ENCODE results near the gene LPA. TPM values are rescaled to one million over a fixed set of nuclear protein-coding genes. Genes with fewer than 3 reads are reported as not detected.
"Not testable (repeated sequence)": the region's sequence is repeated elsewhere in the genome, so short reads cannot be mapped to it uniquely, and the experiment has no call there.

The LPA gene
- total and polyA plus RNA-seq, 2 donors (not counting 1 experiment from before 2014, with no cell fraction given), result not detected

DNA sequence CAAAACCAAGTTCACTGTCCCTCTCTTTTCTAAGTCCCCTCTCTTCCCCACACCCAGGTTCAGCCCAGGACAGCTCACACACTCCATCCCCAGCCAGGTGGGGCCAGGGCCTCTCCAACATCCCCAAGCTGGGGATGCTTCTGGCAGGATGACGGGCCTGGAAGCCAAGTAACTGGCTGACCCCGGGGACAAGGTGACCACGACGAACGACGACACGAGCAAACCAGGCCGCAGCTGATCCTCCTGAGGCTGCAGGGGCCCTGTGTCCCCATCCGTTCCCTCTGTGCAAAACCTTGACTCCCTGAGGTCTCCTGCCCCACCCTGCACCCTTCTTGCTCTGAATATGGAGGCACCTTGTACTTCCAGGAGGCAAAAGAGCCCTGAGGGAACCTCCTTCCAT lies 26.4 kb upstream of the LPA start:
- no peak for ATAC-seq (ENCODE audit: low read depth)
- peaks cover 3% of the 10 kb centered on the region for H3K27me3 Mint-ChIP-seq
- H3K9ac ChIP-seq (ENCODE audit: low read length), result no peak overlapping the region

DNA sequence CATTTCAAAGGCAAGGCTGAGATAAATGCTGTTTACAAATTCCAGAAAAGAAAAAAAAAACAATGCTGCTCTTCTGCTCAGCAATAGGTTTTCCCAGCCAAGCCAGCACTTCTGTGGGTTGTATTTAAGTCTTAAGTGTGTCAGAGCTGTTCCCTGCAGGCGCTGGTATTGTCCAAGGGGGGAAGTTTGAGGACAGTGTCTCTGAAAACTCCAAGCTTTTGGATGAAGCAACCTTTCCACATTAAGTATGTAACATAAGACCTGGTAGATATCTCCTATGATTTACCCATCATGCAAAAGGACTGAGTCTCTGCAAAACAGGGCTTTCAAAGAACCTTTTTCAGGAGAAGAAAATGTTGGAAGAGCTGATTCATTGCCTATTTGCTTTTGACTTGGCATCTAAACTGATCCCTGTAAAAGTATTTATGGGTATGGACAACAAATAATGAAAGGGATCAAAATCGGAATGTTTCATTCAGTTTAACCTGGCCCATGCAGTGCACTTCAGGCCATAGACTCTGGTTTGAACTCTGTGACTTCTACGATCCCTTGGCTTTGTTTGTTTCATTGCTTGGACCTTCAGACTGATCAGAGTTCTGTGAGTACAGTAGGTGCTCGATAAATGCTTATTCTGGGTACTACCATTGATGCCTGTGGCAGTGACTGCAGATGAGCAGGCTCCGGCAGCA lies 21.8 kb upstream of the LPA start:
- no peak overlapping the region for H3K9ac ChIP-seq (ENCODE audit: low read length)
- WGBS (ENCODE audit: insufficient coverage), result 74% methylated on average over 3 of the region's 5 CpGs
- Mint-ChIP-seq H3K4me1 (no peaks in the 10 kb centered on the region), H3K9me3 (ENCODE audit: insufficient read depth) (no peaks in the 10 kb centered on the region), H3K4me3 (no peak overlapping the region), H3K27ac (no peak overlapping the region), H3K27me3 (no peaks in the 10 kb centered on the region)
- H3K79me2 ChIP-seq (ENCODE audit: control insufficient read depth, insufficient read depth, low read length), result no peaks in the 10 kb centered on the region
- no peak overlapping the region for H3K4me2 ChIP-seq (replicated peaks; ENCODE audit: low read depth, low read length, poor library complexity, severe bottlenecking)
- H4K20me1 ChIP-seq (ENCODE audit: control insufficient read depth, insufficient read depth, low read length, poor library complexity, severe bottlenecking), result no peaks in the 10 kb centered on the region
- ChIA-PET CTCF (no interaction called here), POLR2A (no interaction called here)
- H2AFZ ChIP-seq (ENCODE audit: insufficient read depth, low read depth, low read length, poor library complexity, severe bottlenecking), result no peak overlapping the region
- ATAC-seq (ENCODE audit: low read depth) (no peak), DNase-seq (no peak)
- H3K4me3 ChIP-seq (ENCODE audit: control extremely low read depth in 1 of 5, extremely low read depth in 1 of 5, insufficient read depth in 1 of 5, low read depth in 2 of 5, low read length in 4 of 5), result no peak overlapping the region
- no peaks in the 10 kb centered on the region for H3K36me3 ChIP-seq (replicated peaks in 1 of 2; ENCODE audit: control extremely low read depth in 1 of 2, control insufficient read depth in 1 of 2, extremely low read depth in 1 of 2, insufficient read depth in 2 of 2, low read length in 1 of 2)
- TF ChIP-seq, protein P1, sequence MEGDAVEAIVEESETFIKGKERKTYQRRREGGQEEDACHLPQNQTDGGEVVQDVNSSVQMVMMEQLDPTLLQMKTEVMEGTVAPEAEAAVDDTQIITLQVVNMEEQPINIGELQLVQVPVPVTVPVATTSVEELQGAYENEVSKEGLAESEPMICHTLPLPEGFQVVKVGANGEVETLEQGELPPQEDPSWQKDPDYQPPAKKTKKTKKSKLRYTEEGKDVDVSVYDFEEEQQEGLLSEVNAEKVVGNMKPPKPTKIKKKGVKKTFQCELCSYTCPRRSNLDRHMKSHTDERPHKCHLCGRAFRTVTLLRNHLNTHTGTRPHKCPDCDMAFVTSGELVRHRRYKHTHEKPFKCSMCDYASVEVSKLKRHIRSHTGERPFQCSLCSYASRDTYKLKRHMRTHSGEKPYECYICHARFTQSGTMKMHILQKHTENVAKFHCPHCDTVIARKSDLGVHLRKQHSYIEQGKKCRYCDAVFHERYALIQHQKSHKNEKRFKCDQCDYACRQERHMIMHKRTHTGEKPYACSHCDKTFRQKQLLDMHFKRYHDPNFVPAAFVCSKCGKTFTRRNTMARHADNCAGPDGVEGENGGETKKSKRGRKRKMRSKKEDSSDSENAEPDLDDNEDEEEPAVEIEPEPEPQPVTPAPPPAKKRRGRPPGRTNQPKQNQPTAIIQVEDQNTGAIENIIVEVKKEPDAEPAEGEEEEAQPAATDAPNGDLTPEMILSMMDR (IDR thresholded peaks at IDR 0.05), result no peak
- no peak for TF ChIP-seq EZH2 (IDR thresholded peaks at IDR 0.05; ENCODE audit: borderline replicate concordance, insufficient read depth, low read depth, low read length, poor library complexity, severe bottlenecking)
- H3K27ac ChIP-seq (ENCODE audit: low read length in 2 of 2), result no peak overlapping the region
- H3K4me1 ChIP-seq (ENCODE audit: control insufficient read depth in 2 of 2, insufficient read depth in 2 of 2, low read length in 2 of 2), result no peaks in the 10 kb centered on the region
- no peaks in the 10 kb centered on the region for H3K27me3 ChIP-seq (replicated peaks in 1 of 4; ENCODE audit: control extremely low read depth in 1 of 4, control insufficient read depth in 3 of 4, insufficient read depth in 4 of 4, low read length in 3 of 4)
- intact Hi-C loops (cut with micrococcal nuclease), result no loop called here
- H3K9me3 ChIP-seq (ENCODE audit: control extremely low read depth in 1 of 3, control insufficient read depth in 2 of 3, insufficient read depth in 1 of 3, low read length in 2 of 3), result peaks cover 0 to 2% (median 0%) of the 10 kb centered on the region in 3 donors

More for the DNA sequence above, 26.4 kb upstream of the LPA start:
- ChIA-PET CTCF (no interaction called here), POLR2A (no interaction called here)
- H3K9me3 ChIP-seq (ENCODE audit: control extremely low read depth in 1 of 3, control insufficient read depth in 2 of 3, insufficient read depth in 1 of 3, low read length in 2 of 3), result peaks cover 0 to 2% (median 0%) of the 10 kb centered on the region in 3 donors
- H2AFZ ChIP-seq (ENCODE audit: insufficient read depth, low read depth, low read length, poor library complexity, severe bottlenecking), result no peak overlapping the region
- H3K36me3 ChIP-seq (replicated peaks in 1 of 2; ENCODE audit: control extremely low read depth in 1 of 2, control insufficient read depth in 1 of 2, extremely low read depth in 1 of 2, insufficient read depth in 2 of 2, low read length in 1 of 2), result no peaks in the 10 kb centered on the region
- TF ChIP-seq, protein P1 (IDR thresholded peaks at IDR 0.05), result no peak
- TF ChIP-seq EZH2 (IDR thresholded peaks at IDR 0.05; ENCODE audit: borderline replicate concordance, insufficient read depth, low read depth, low read length, poor library complexity, severe bottlenecking), result no peak
- no peaks in the 10 kb centered on the region for H3K79me2 ChIP-seq (ENCODE audit: control insufficient read depth, insufficient read depth, low read length)
- H3K4me3 Mint-ChIP-seq, result no peak overlapping the region
- H3K9me3 Mint-ChIP-seq (ENCODE audit: insufficient read depth), result peaks cover 3% of the 10 kb centered on the region
- no peak for DNase-seq
- no peak overlapping the region for H3K4me2 ChIP-seq (replicated peaks; ENCODE audit: low read depth, low read length, poor library complexity, severe bottlenecking)
- no peaks in the 10 kb centered on the region for H3K27me3 ChIP-seq (replicated peaks in 1 of 4; ENCODE audit: control extremely low read depth in 1 of 4, control insufficient read depth in 3 of 4, insufficient read depth in 4 of 4, low read length in 3 of 4)
- no peaks in the 10 kb centered on the region for H3K4me1 Mint-ChIP-seq
- H3K4me3 ChIP-seq (ENCODE audit: control extremely low read depth in 1 of 5, extremely low read depth in 1 of 5, insufficient read depth in 1 of 5, low read depth in 2 of 5, low read length in 4 of 5), result no peak overlapping the region
- H3K27ac Mint-ChIP-seq, result no peak overlapping the region
- no peak overlapping the region for H3K27ac ChIP-seq (ENCODE audit: low read length in 2 of 2)
- intact Hi-C loops (cut with micrococcal nuclease), result no loop called here
- WGBS (ENCODE audit: insufficient coverage), result 91% methylated on average over 9 of the region's 9 CpGs
- no peaks in the 10 kb centered on the region for H3K4me1 ChIP-seq (ENCODE audit: control insufficient read depth in 2 of 2, insufficient read depth in 2 of 2, low read length in 2 of 2)
- H4K20me1 ChIP-seq (ENCODE audit: control insufficient read depth, insufficient read depth, low read length, poor library complexity, severe bottlenecking), result no peaks in the 10 kb centered on the region

DNA sequence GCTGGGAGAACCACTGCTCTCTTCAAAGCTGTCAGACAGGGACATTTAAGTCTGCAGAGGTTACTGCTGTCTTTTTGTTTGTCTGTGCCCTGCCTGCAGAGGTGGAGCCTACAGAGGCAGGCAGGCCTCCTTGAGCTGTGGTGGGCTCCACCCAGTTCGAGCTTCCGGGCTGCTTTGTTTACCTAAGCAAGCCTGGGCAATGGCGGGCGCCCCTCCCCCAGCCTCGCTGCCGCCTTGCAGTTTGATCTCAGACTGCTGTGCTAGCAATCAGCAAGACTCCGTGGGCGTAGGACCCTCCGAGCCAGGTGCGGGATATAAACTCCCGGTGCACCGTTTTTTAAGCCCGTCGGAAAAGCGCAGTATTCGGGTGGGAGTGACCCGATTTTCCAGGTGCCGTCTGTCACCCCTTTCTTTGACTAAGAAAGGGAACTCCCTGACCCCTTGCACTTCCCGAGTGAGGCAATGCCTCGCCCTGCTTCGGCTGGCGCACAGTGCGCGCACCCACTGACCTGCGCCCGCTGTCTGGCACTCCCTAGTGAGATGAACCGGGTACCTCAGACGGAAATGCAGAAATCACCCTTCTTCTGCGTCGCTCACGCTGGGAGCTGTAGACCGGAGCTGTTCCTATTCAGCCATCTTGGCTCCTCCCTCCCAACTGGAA lies 21.2 kb upstream of the LPA start:
- POLR2A ChIA-PET; DNase-seq; H3K9ac ChIP-seq (ENCODE audit: low read length); intact Hi-C loops (cut with micrococcal nuclease); H3K27me3 Mint-ChIP-seq; H3K9me3 Mint-ChIP-seq (ENCODE audit: insufficient read depth); H3K27me3 ChIP-seq (replicated peaks in 1 of 4; ENCODE audit: control extremely low read depth in 1 of 4, control insufficient read depth in 3 of 4, insufficient read depth in 4 of 4, low read length in 3 of 4); H3K4me2 ChIP-seq (replicated peaks; ENCODE audit: low read depth, low read length, poor library complexity, severe bottlenecking); H3K79me2 ChIP-seq (ENCODE audit: control insufficient read depth, insufficient read depth, low read length); H2AFZ ChIP-seq (ENCODE audit: insufficient read depth, low read depth, low read length, poor library complexity, severe bottlenecking); H3K4me3 Mint-ChIP-seq; H3K9me3 ChIP-seq (ENCODE audit: control extremely low read depth in 1 of 3, control insufficient read depth in 2 of 3, insufficient read depth in 1 of 3, low read length in 2 of 3); H3K27ac Mint-ChIP-seq; H3K4me1 ChIP-seq (ENCODE audit: control insufficient read depth in 2 of 2, insufficient read depth in 2 of 2, low read length in 2 of 2); H3K4me1 Mint-ChIP-seq; ATAC-seq (ENCODE audit: low read depth); H4K20me1 ChIP-seq (ENCODE audit: control insufficient read depth, insufficient read depth, low read length, poor library complexity, severe bottlenecking); H3K27ac ChIP-seq (ENCODE audit: low read length in 2 of 2); H3K4me3 ChIP-seq (ENCODE audit: control extremely low read depth in 1 of 5, extremely low read depth in 1 of 5, insufficient read depth in 1 of 5, low read depth in 2 of 5, low read length in 4 of 5); CTCF ChIA-PET; H3K36me3 ChIP-seq (replicated peaks in 1 of 2; ENCODE audit: control extremely low read depth in 1 of 2, control insufficient read depth in 1 of 2, extremely low read depth in 1 of 2, insufficient read depth in 2 of 2, low read length in 1 of 2): not testable (repeated sequence)
- 98% methylated on average over 22 of the region's 32 CpGs for WGBS (ENCODE audit: insufficient coverage)
